ENCODE measurements around the gene CEP78. TPM values are rescaled to one million over a fixed set of nuclear protein-coding genes. Genes with fewer than 3 reads are reported as not detected.
A peak's percentile ranks its signal among the peaks of the same experiment; 100 is the strongest.
"Not testable (repeated sequence)": the region's sequence is repeated elsewhere in the genome, so short reads cannot be mapped to it uniquely, and the experiment has no call there.

The CEP78 gene
- total RNA-seq, 2 donors from 2014 or later: 52.8 to 71.6 TPM

- Mint-ChIP-seq H3K27ac (no peak overlapping the region), H3K9me3 (no peaks in the 10 kb centered on the region), H3K4me1 (peaks cover 5% of the 10 kb centered on the region), H3K36me3 (ENCODE audit: low read depth) (no peaks in the 10 kb centered on the region), H3K27me3 (ENCODE audit: insufficient read depth) (no peaks in the 10 kb centered on the region), H3K4me3 (no peak overlapping the region)
- no peak overlapping the region for H3K4me3 ChIP-seq (ENCODE audit: low read length)
- no peaks in the 10 kb centered on the region for H3K4me1 ChIP-seq (ENCODE audit: control insufficient read depth, insufficient read depth, low read length)
- H3K9me3 ChIP-seq (ENCODE audit: control insufficient read depth, low read length): no peaks in the 10 kb centered on the region
- TF ChIP-seq CTCF (conservative IDR thresholded peaks at IDR 0.05): no peak
- H3K36me3 ChIP-seq (ENCODE audit: control insufficient read depth, insufficient read depth, low read length): no peaks in the 10 kb centered on the region
- DNase-seq: no peak
- no peaks in the 10 kb centered on the region for H3K27me3 ChIP-seq (ENCODE audit: control insufficient read depth, insufficient read depth, low read length, poor library complexity, severe bottlenecking)
- H3K27ac ChIP-seq (ENCODE audit: low read depth, low read length): no peak overlapping the region
- H3K9ac ChIP-seq (ENCODE audit: extremely low read depth, low read length, poor library complexity, severe bottlenecking): no peak overlapping the region
Observed at GRCh38 chr9:78191931-78192330, 43.9 kb upstream of the CEP78 start.

- H3K9me3 Mint-ChIP-seq: no peaks in the 10 kb centered on the region
Observed at GRCh38 chr9:78196258-78196657, 39.6 kb upstream of the CEP78 start.

GRCh38 chr9:78201158-78201777, 34.6 kb upstream of the CEP78 start:
- H3K4me3 ChIP-seq (ENCODE audit: low read length); H3K36me3 Mint-ChIP-seq (ENCODE audit: low read depth); H3K36me3 ChIP-seq (ENCODE audit: control insufficient read depth, insufficient read depth, low read length); H3K9me3 Mint-ChIP-seq; H3K27me3 ChIP-seq (ENCODE audit: control insufficient read depth, insufficient read depth, low read length, poor library complexity, severe bottlenecking); H3K27ac Mint-ChIP-seq; H3K4me1 ChIP-seq (ENCODE audit: control insufficient read depth, insufficient read depth, low read length); H3K27ac ChIP-seq (ENCODE audit: low read depth, low read length); H3K9ac ChIP-seq (ENCODE audit: extremely low read depth, low read length, poor library complexity, severe bottlenecking); H3K4me3 Mint-ChIP-seq; H3K4me1 Mint-ChIP-seq; H3K9me3 ChIP-seq (ENCODE audit: control insufficient read depth, low read length); H3K27me3 Mint-ChIP-seq (ENCODE audit: insufficient read depth): not testable (repeated sequence)
- WGBS, 2 experiments (ENCODE audit: insufficient coverage in 1 of 2, insufficient read length in 1 of 2): 72 to 74% methylated on average over 12 to 16 of the region's 16 CpGs
- peak; percentile 73 for DNase-seq

More at GRCh38 chr9:78196258-78196657, 39.6 kb upstream of the CEP78 start:
- Histone ChIP-seq H3K27me3 (ENCODE audit: control insufficient read depth, insufficient read depth, low read length, poor library complexity, severe bottlenecking) (no peaks in the 10 kb centered on the region), H3K4me1 (ENCODE audit: control insufficient read depth, insufficient read depth, low read length) (no peaks in the 10 kb centered on the region), H3K36me3 (ENCODE audit: control insufficient read depth, insufficient read depth, low read length) (no peaks in the 10 kb centered on the region), H3K27ac (ENCODE audit: low read depth, low read length) (no peak overlapping the region), H3K9me3 (ENCODE audit: control insufficient read depth, low read length) (no peaks in the 10 kb centered on the region), H3K4me3 (ENCODE audit: low read length) (no peak overlapping the region), H3K9ac (ENCODE audit: extremely low read depth, low read length, poor library complexity, severe bottlenecking) (no peak overlapping the region)
- WGBS, 2 experiments (ENCODE audit: insufficient coverage in 1 of 2, insufficient read length in 1 of 2): 93% methylated on average over 1 of the region's 1 CpG; no CpG with 5 or more reads in 1 of the 2 experiments
- Mint-ChIP-seq H3K27me3 (ENCODE audit: insufficient read depth) (no peaks in the 10 kb centered on the region), H3K4me1 (peaks cover 5% of the 10 kb centered on the region), H3K36me3 (ENCODE audit: low read depth) (no peaks in the 10 kb centered on the region), H3K27ac (no peak overlapping the region), H3K4me3 (no peak overlapping the region)
- no peak for DNase-seq
- no peak for TF ChIP-seq CTCF (conservative IDR thresholded peaks at IDR 0.05)

GRCh38 chr9:78207319-78207718, 28.6 kb upstream of the CEP78 start:
- DNase-seq: no peak
- Mint-ChIP-seq H3K27me3 (ENCODE audit: insufficient read depth) (no peaks in the 10 kb centered on the region), H3K9me3 (no peaks in the 10 kb centered on the region), H3K4me1 (no peaks in the 10 kb centered on the region), H3K27ac (no peak overlapping the region), H3K4me3 (no peak overlapping the region), H3K36me3 (ENCODE audit: low read depth) (no peaks in the 10 kb centered on the region)
- no peaks in the 10 kb centered on the region for H3K36me3 ChIP-seq (ENCODE audit: control insufficient read depth, insufficient read depth, low read length)
- no peak overlapping the region for H3K4me3 ChIP-seq (ENCODE audit: low read length)
- WGBS, 2 experiments (ENCODE audit: insufficient coverage in 1 of 2, insufficient read length in 1 of 2): 87% methylated on average over 2 of the region's 2 CpGs; no CpG with 5 or more reads in 1 of the 2 experiments
- H3K27ac ChIP-seq (ENCODE audit: low read depth, low read length): no peak overlapping the region
- H3K9me3 ChIP-seq (ENCODE audit: control insufficient read depth, low read length): no peaks in the 10 kb centered on the region
- no peak overlapping the region for H3K9ac ChIP-seq (ENCODE audit: extremely low read depth, low read length, poor library complexity, severe bottlenecking)
- no peak for TF ChIP-seq CTCF (conservative IDR thresholded peaks at IDR 0.05)
- no peaks in the 10 kb centered on the region for H3K27me3 ChIP-seq (ENCODE audit: control insufficient read depth, insufficient read depth, low read length, poor library complexity, severe bottlenecking)
- H3K4me1 ChIP-seq (ENCODE audit: control insufficient read depth, insufficient read depth, low read length): no peaks in the 10 kb centered on the region
